HepG2 (cell line): ENCODE results near the gene CYB5D1. TPM values are rescaled to one million over a fixed set of nuclear protein-coding genes. Genes with fewer than 3 reads are reported as not detected.

Experiments used
- ATAC-seq: fragments of 200-7000 bp; cut with Tn5 transposase; 3 replicates; pipeline ENCODE4 v1.9.1; 2020; ENCODE audit warnings: mild to moderate bottlenecking, moderate library complexity
- BruUV-seq: library from RNA; stranded (reverse); fragments of 400-500 nt; replicated peaks from 2 replicates; lab custom pipeline; 2021; lab: Mats Ljungman, UMichigan
- CTCF ChIA-PET: fragments of 300-600 bp; formaldehyde crosslinking; extraction: SDS; loops from one replicate; lab custom pipeline; 2021; ENCODE audit warnings: low total read pairs, inconsistent platforms, low intra/inter-chr PET ratio; lab: Yijun Ruan, JAX
- POLR2A ChIA-PET: fragments of 350-600 bp; sonication (Branson Sonifier 250); formaldehyde crosslinking; loops from one replicate; lab custom pipeline; 2020; ENCODE audit warnings: antibody characterized with exemption, inconsistent platforms; lab: Yijun Ruan, JAX
- DNase-seq: peaks from one replicate; pipeline ENCODE4 v3.0.0-alpha.2; 2015; ENCODE audit warnings: low spot score
- FAIRE-seq: peaks from 3 replicates; lab custom pipeline; 2011; peaks lifted over from hg19 to GRCh38; lab: Jason Lieb, UNC
- H2AFZ ChIP-seq: one replicate; pipeline ENCODE4 v1.6.1; 2011; ENCODE audit warnings: low read length, inconsistent platforms
- H3K27ac ChIP-seq: fragments of 300-600 bp; 3 replicates; pipeline ENCODE4 v1.8.0; 2011; ENCODE audit warnings: mixed run types, mild to moderate bottlenecking, mixed read lengths, low read length, inconsistent platforms; ENCODE audit not compliant: insufficient read depth; ENCODE audit errors: extremely low read length
- H3K27me3 ChIP-seq, 2 experiments: fragments of 200-600 bp in 1 of 2; 2 replicates in 1 of 2; 3 replicates in 1 of 2; pipeline versions ENCODE4 v1.6.0 to v1.8.0; 2011; ENCODE audit warnings: low read length in 2 of 2, mild to moderate bottlenecking in 2 of 2, moderate library complexity in 2 of 2, inconsistent platforms in 1 of 2; ENCODE audit not compliant: insufficient read depth in 2 of 2, control insufficient read depth in 1 of 2
- H3K36me3 ChIP-seq, 2 experiments: fragments of 200-600 bp in 1 of 2; replicated peaks in 1 of 2; 2 replicates in 1 of 2; 3 replicates in 1 of 2; pipeline versions ENCODE4 v1.5.1 to v1.8.0; 2011; ENCODE audit warnings: low read length in 2 of 2, inconsistent platforms in 1 of 2; ENCODE audit not compliant: insufficient read depth in 2 of 2, control insufficient read depth in 1 of 2
- H3K4me1 ChIP-seq: 2 replicates; pipeline ENCODE4 v1.5.1; 2012; ENCODE audit warnings: low read length, inconsistent platforms; ENCODE audit not compliant: insufficient read depth
- H3K4me2 ChIP-seq: 2 replicates; pipeline ENCODE4 v1.6.0; 2011; ENCODE audit warnings: low read depth, low read length, inconsistent platforms
- H3K4me3 ChIP-seq, 3 experiments: fragments of 200-600 bp in 1 of 3; sonication (generic), shearing (Covaris generic) in 1 of 3; replicated peaks in 1 of 3; 2 replicates each; pipeline ENCODE4 v1.5.1; 2011 to 2016; ENCODE audit warnings: low read length in 3 of 3, inconsistent platforms in 2 of 3, low read depth in 2 of 3, mild to moderate bottlenecking in 2 of 3, control low read depth in 1 of 3, mixed read lengths in 1 of 3; ENCODE audit not compliant: insufficient read depth in 1 of 3
- H3K79me2 ChIP-seq: one replicate; pipeline ENCODE4 v1.6.1; 2011; ENCODE audit warnings: low read length, inconsistent platforms; ENCODE audit not compliant: insufficient read depth
- H3K9ac ChIP-seq: 2 replicates; pipeline ENCODE4 v1.6.0; 2011; ENCODE audit warnings: mild to moderate bottlenecking, low read depth, low read length, inconsistent platforms; ENCODE audit not compliant: insufficient read depth
- H3K9me3 ChIP-seq: 2 replicates; pipeline ENCODE4 v1.5.1; 2012; ENCODE audit warnings: mild to moderate bottlenecking, low read length
- H4K20me1 ChIP-seq: 2 replicates; pipeline ENCODE4 v1.6.0; 2011; ENCODE audit warnings: inconsistent platforms, mild to moderate bottlenecking, low read length, moderate library complexity; ENCODE audit not compliant: insufficient read depth
- CC2D1A ChIP-seq: sonication (generic); formaldehyde crosslinking; IDR thresholded peaks from 2 replicates; pipeline ENCODE4 v1.8.1; 2023; ENCODE audit warnings: mild to moderate bottlenecking, missing genetic modification reagents
- MAFK ChIP-seq, 2 experiments: IDR thresholded peaks in 1 of 2; conservative IDR thresholded peaks in 1 of 2; 2 replicates each; pipeline ENCODE4 v1.6.1; 2011; ENCODE audit warnings: improper control_type of control experiment in 2 of 2, low read length in 2 of 2
- RBM39 ChIP-seq: fragments of 200-400 bp; formaldehyde crosslinking; IDR thresholded peaks from one replicate; pipeline ENCODE4 v1.6.1; 2018; ENCODE audit warnings: antibody characterized with exemption, mild to moderate bottlenecking, low read depth, low read length; ENCODE audit not compliant: poor library complexity, severe bottlenecking
- TEAD2 ChIP-seq: sonication (generic); formaldehyde crosslinking; IDR thresholded peaks from 2 replicates; pipeline ENCODE4 v1.9.0; 2021; ENCODE audit warnings: missing genetic modification reagents
- THAP11 ChIP-seq: IDR thresholded peaks from 2 replicates; pipeline ENCODE4 v1.6.1; 2016; ENCODE audit warnings: missing biosample characterization, missing genetic modification reagents
- ZKSCAN1 ChIP-seq: fragments of 150-350 bp; IDR thresholded peaks from 2 replicates; pipeline ENCODE4 v1.6.1; 2014; ENCODE audit warnings: low read length
- ZNF253 ChIP-seq: sonication (generic); formaldehyde crosslinking; IDR thresholded peaks from 2 replicates; pipeline ENCODE4 v1.8.0; 2022; ENCODE audit warnings: mild to moderate bottlenecking, missing genetic modification reagents, borderline replicate concordance
- ZNF678 ChIP-seq: sonication (generic); formaldehyde crosslinking; IDR thresholded peaks from 2 replicates; pipeline ENCODE4 v1.4.0; 2020; ENCODE audit warnings: mild to moderate bottlenecking, missing genetic modification reagents
- ZNF782 ChIP-seq: sonication (generic); formaldehyde crosslinking; IDR thresholded peaks from 2 replicates; pipeline ENCODE4 v1.4.0; 2020; ENCODE audit warnings: missing genetic modification reagents, mild to moderate bottlenecking, borderline replicate concordance
- ZSCAN25 ChIP-seq: sonication (generic); formaldehyde crosslinking; IDR thresholded peaks from 2 replicates; pipeline ENCODE4 v1.8.0; 2022; ENCODE audit warnings: mild to moderate bottlenecking, missing genetic modification reagents
- ZSCAN31 ChIP-seq: sonication (generic); formaldehyde crosslinking; IDR thresholded peaks from 2 replicates; pipeline ENCODE4 v1.5.0; 2020; ENCODE audit warnings: low read depth, mild to moderate bottlenecking, missing genetic modification reagents
- WGBS: methylation state at CpG from one replicate; pipeline ENCODE4 v1.1.6; 2017; ENCODE audit warnings: low lambda C conversion rate; 5-methylcytosine and 5-hydroxymethylcytosine counted together
- in situ Hi-C: cut with HindIII; loops from 2 replicates; pipeline ENCODE4 v1.10.0; 2017; ENCODE audit warnings: low pct_unique_long_range_greater_than_20kb; ENCODE audit not compliant: extremely low pct_ligation_motif_present
- intact Hi-C: fragments of 100-400 bp; cut with micrococcal nuclease; formaldehyde crosslinking; loops from one replicate; pipeline ENCODE4 v1.10.0; 2022; ENCODE audit not compliant: unreplicated experiment
- polyA plus RNA-seq, 8 experiments: library from polyadenylated mRNA; depleted of rRNA in 3 of 8; stranded (reverse) in 7 of 8; unstranded in 1 of 8; fragments of >200 nt; fragmentation: Illumina TruSeq in 4 of 8; extraction: Trizol in 4 of 8; gene quantifications; 2 replicates each; pipeline versions ENCODE4 v1.2.1 to v1.2.3, GENCODE V29; 2011 to 2016; ENCODE audit warnings: low read depth in 4 of 8, missing spikeins in 1 of 8, mixed read lengths in 1 of 8; ENCODE audit not compliant: insufficient read depth in 1 of 8
- total RNA-seq, 5 experiments: library from RNA; depleted of rRNA; stranded (reverse); fragments of >200 nt; fragmentation: Illumina TruSeq; extraction: Trizol; gene quantifications; 2 replicates each; pipeline ENCODE4 v1.2.3, GENCODE V29; 2016; ENCODE audit warnings: low read depth in 1 of 5

CYB5D1 gene
- total and polyA plus RNA-seq, 2 of the 13 experiments (the other 11 are each of a cell fraction or from before 2014, with no cell fraction given), result 8.9 to 17.0 TPM

- H3K9ac ChIP-seq, result no peak overlapping the region
- no peak overlapping the region for H2AFZ ChIP-seq
- no peak overlapping the region for H3K27ac ChIP-seq
- TF ChIP-seq ZNF782 (no peak), ZSCAN31 (no peak), ZKSCAN1 (no peak), THAP11 (CRISPR knock-in tag) (no peak), RBM39 (no peak), ZNF678 (no peak), ZNF253 (CRISPR knock-in tag) (no peak), CC2D1A (CRISPR knock-in tag) (no peak), TEAD2 (no peak), ZSCAN25 (no peak), MAFK (conservative IDR thresholded peaks at IDR 0.05 in 1 of 2, IDR thresholded peaks at IDR 0.05 in 1 of 2; ENCODE audit: low read length in 2 of 2) (no peak)
- FAIRE-seq (no peak), DNase-seq (no peak), ATAC-seq (no peak)
- intact Hi-C loops (no loop called here), in situ Hi-C loops (no loop called here)
- no peaks in the 10 kb centered on the region for H3K79me2 ChIP-seq
- peaks cover 1 to 42% of the 10 kb centered on the region in 2 experiments; a peak in 4 of 5 replicates for H3K27me3 ChIP-seq
- no peaks in the 10 kb centered on the region for H3K4me1 ChIP-seq
- no peak overlapping the region for H3K4me3 ChIP-seq
- 37% methylated on average over 9 of the region's 10 CpGs for WGBS
- no peaks in the 10 kb centered on the region for H4K20me1 ChIP-seq
- no peaks in the 10 kb centered on the region for H3K9me3 ChIP-seq
- ChIA-PET POLR2A (no interaction called here), CTCF (no interaction called here)
- no peaks in the 10 kb centered on the region for H3K36me3 ChIP-seq
- no TSS peak for BruUV-seq
- H3K4me2 ChIP-seq, result no peak overlapping the region
Observed at GRCh38 chr17:7816926-7817642, 40.7 kb upstream of the CYB5D1 start.
